A673 (cell line): ENCODE data around the gene NRDC. TPM values are rescaled to one million over a fixed set of nuclear protein-coding genes. Genes with fewer than 3 reads are reported as not detected.

ENCODE experiments used
- BruUV-seq: library from RNA; stranded (reverse); fragments of 400-500 nt; replicated peaks from 2 replicates; lab custom pipeline; 2021; lab: Mats Ljungman, UMichigan
- CTCF ChIA-PET: fragments of 300-600 bp; sonication (Branson Sonifier 250); formaldehyde crosslinking; loops from one replicate; lab custom pipeline; 2022; ENCODE audit warnings: antibody characterized with exemption; lab: Charles Lee
- POLR2A ChIA-PET: fragments of 300-600 bp; sonication (Branson Sonifier 250); formaldehyde crosslinking; loops from one replicate; lab custom pipeline; 2022; ENCODE audit warnings: antibody characterized with exemption; ENCODE audit not compliant: low non-redundant PET; lab: Charles Lee
- DNase-seq: peaks from one replicate; pipeline ENCODE4 v3.0.0-alpha.2; 2015; ENCODE audit warnings: low spot score
- H3K27ac ChIP-seq: fragments of 200-600 bp; sonication (generic); 2 replicates; pipeline ENCODE4 v1.5.1; 2016; ENCODE audit warnings: mixed run types, low read depth, mild to moderate bottlenecking, mixed read lengths, antibody characterized with exemption, low read length; ENCODE audit not compliant: poor library complexity, severe bottlenecking
- H3K27me3 ChIP-seq: fragments of 200-600 bp; sonication (generic); replicated peaks from 2 replicates; pipeline ENCODE4 v1.6.1; 2017; ENCODE audit warnings: mixed run types, low read depth, mild to moderate bottlenecking, mixed read lengths, antibody characterized with exemption, low read length; ENCODE audit not compliant: insufficient read depth, poor library complexity
- H3K36me3 ChIP-seq: fragments of 200-600 bp; sonication (generic); 2 replicates; pipeline ENCODE4 v1.6.1; 2016; ENCODE audit warnings: mixed run types, mild to moderate bottlenecking, mixed read lengths, antibody characterized with exemption, low read length; ENCODE audit not compliant: insufficient read depth, poor library complexity, severe bottlenecking
- H3K4me1 ChIP-seq: fragments of 200-600 bp; sonication (generic); 2 replicates; pipeline ENCODE4 v1.6.1; 2017; ENCODE audit warnings: mixed run types, mild to moderate bottlenecking, mixed read lengths, antibody characterized with exemption, low read length; ENCODE audit not compliant: insufficient read depth, poor library complexity, severe bottlenecking
- H3K4me3 ChIP-seq: fragments of 200-600 bp; sonication (generic); 2 replicates; pipeline ENCODE4 v1.5.1; 2016; ENCODE audit warnings: low read depth, mixed run types, mild to moderate bottlenecking, mixed read lengths, low read length; ENCODE audit not compliant: poor library complexity, severe bottlenecking
- H3K9me3 ChIP-seq: fragments of 200-600 bp; sonication (generic); 2 replicates; pipeline ENCODE4 v1.6.1; 2016; ENCODE audit warnings: mixed run types, low read depth, mild to moderate bottlenecking, mixed read lengths, antibody characterized with exemption, low read length; ENCODE audit not compliant: poor library complexity, severe bottlenecking
- CTCF ChIP-seq: fragments of 300-800, 200-600 bp; sonication (generic); conservative IDR thresholded peaks from 2 replicates; pipeline ENCODE4 v1.5.1; 2017; ENCODE audit warnings: low read depth, mild to moderate bottlenecking, antibody characterized with exemption, low read length, moderate library complexity, mixed read lengths
- EZH2 ChIP-seq: fragments of 200-600 bp; sonication (generic); IDR thresholded peaks from 2 replicates; pipeline ENCODE4 v1.6.1; 2017; ENCODE audit warnings: borderline replicate concordance, low read depth, mild to moderate bottlenecking, mixed read lengths, antibody characterized with exemption, low read length; ENCODE audit not compliant: poor library complexity, severe bottlenecking
- intact Hi-C: fragments of 100-400 bp; cut with micrococcal nuclease; formaldehyde crosslinking; loops from one replicate; pipeline ENCODE4 v1.10.0; 2022; ENCODE audit not compliant: unreplicated experiment
- total RNA-seq: library from RNA; stranded (reverse); gene quantifications from 2 replicates; pipeline ENCODE4 v1.2.3, GENCODE V29; 2021

The NRDC gene
- total RNA-seq, 1 experiment from 2014 or later, result 1,009 TPM

- no TSS peak for BruUV-seq
- no peak overlapping the region for H3K27ac ChIP-seq
- H3K27me3 ChIP-seq, result no peaks in the 10 kb centered on the region
- DNase-seq, result no peak
- H3K9me3 ChIP-seq, result no peaks in the 10 kb centered on the region
- no peak overlapping the region for H3K4me3 ChIP-seq
- POLR2A ChIA-PET, result interaction anchor here (0.7 kb wide), 1 partner anchor 107 kb away, joined by 3 read pairs; no protein-coding TSS in a partner anchor
- TF ChIP-seq EZH2, result no peak
- no peak for TF ChIP-seq CTCF
- CTCF ChIA-PET, result no interaction called here
- H3K4me1 ChIP-seq, result peaks cover 41% of the 10 kb centered on the region
- intact Hi-C loops, result no loop called here
- H3K36me3 ChIP-seq, result peaks cover 32% of the 10 kb centered on the region
Observed at GRCh38 chr1:51859333-51859732, 19.2 kb downstream of the NRDC start.

GRCh38 chr1:51858892-51859291 lies 19.6 kb downstream of the NRDC start:
- no peaks in the 10 kb centered on the region for H3K27me3 ChIP-seq
- no peak for DNase-seq
- no peak overlapping the region for H3K27ac ChIP-seq
- no peaks in the 10 kb centered on the region for H3K9me3 ChIP-seq
- H3K36me3 ChIP-seq, result peaks cover 30% of the 10 kb centered on the region
- H3K4me1 ChIP-seq, result peaks cover 41% of the 10 kb centered on the region
- H3K4me3 ChIP-seq, result no peak overlapping the region
- no TSS peak for BruUV-seq
- intact Hi-C loops, result no loop called here
- POLR2A ChIA-PET, result interaction anchor here (0.7 kb wide), 1 partner anchor 107 kb away, joined by 3 read pairs; no protein-coding TSS in a partner anchor
- TF ChIP-seq EZH2 (no peak), CTCF (no peak)
- CTCF ChIA-PET, result no interaction called here

GRCh38 chr1:51856745-51857144 lies 21.8 kb downstream of the NRDC start:
- ChIA-PET CTCF (no interaction called here), POLR2A (no interaction called here)
- no peak for DNase-seq
- intact Hi-C loops, result no loop called here
- no peak for TF ChIP-seq CTCF
- no peak for TF ChIP-seq EZH2
- no TSS peak for BruUV-seq
- peaks cover 17% of the 10 kb centered on the region for H3K36me3 ChIP-seq
- no peak overlapping the region for H3K4me3 ChIP-seq
- no peaks in the 10 kb centered on the region for H3K9me3 ChIP-seq
- H3K27ac ChIP-seq, result peak overlapping the region; percentile 18
- H3K4me1 ChIP-seq, result peaks cover 41% of the 10 kb centered on the region
- no peaks in the 10 kb centered on the region for H3K27me3 ChIP-seq
